Liver (tissue), 9 donors: ENCODE results near the gene DUT. TPM values are rescaled to one million over a fixed set of nuclear protein-coding genes. Genes with fewer than 3 reads are reported as not detected.

Experiments used
- DNase-seq: peaks from one replicate; pipeline ENCODE4 v3.0.0-alpha.2; 2017; ENCODE audit warnings: low spot score
- H3K27ac ChIP-seq, 2 donors: one replicate each; pipeline ENCODE4 v1.7.0; 2013; ENCODE audit warnings: inconsistent platforms in 2 of 2, low read length in 2 of 2, control low read depth in 1 of 2, low read depth in 1 of 2, mild to moderate bottlenecking in 1 of 2
- H3K27me3 ChIP-seq, 4 donors: one replicate each; pipeline versions ENCODE4 v1.6.1 to v1.7.0; 2013; ENCODE audit warnings: low read length in 3 of 4, inconsistent platforms in 1 of 4, mild to moderate bottlenecking in 1 of 4, moderate library complexity in 1 of 4; ENCODE audit not compliant: control insufficient read depth in 4 of 4, insufficient read depth in 4 of 4
- H3K36me3 ChIP-seq, 4 donors: one replicate each; pipeline versions ENCODE4 v1.6.1 to v1.7.0; 2013; ENCODE audit warnings: low read length in 3 of 4, mild to moderate bottlenecking in 3 of 4, low read depth in 1 of 4, moderate library complexity in 1 of 4; ENCODE audit not compliant: control insufficient read depth in 4 of 4, insufficient read depth in 3 of 4
- H3K4me1 ChIP-seq, 4 donors: one replicate each; pipeline versions ENCODE4 v1.6.1 to v1.7.0; 2013; ENCODE audit warnings: low read length in 3 of 4, mild to moderate bottlenecking in 3 of 4, moderate library complexity in 1 of 4; ENCODE audit not compliant: control insufficient read depth in 4 of 4, insufficient read depth in 4 of 4
- H3K4me3 ChIP-seq, 3 donors: one replicate each; pipeline versions ENCODE4 v1.6.1 to v1.7.0; 2013; ENCODE audit warnings: low read length in 3 of 3, control low read depth in 1 of 3, low read depth in 1 of 3, mild to moderate bottlenecking in 1 of 3
- H3K9ac ChIP-seq, 2 donors: one replicate each; pipeline ENCODE4 v1.7.0; 2013; ENCODE audit warnings: low read length in 2 of 2, mild to moderate bottlenecking in 2 of 2, moderate library complexity in 2 of 2, control low read depth in 1 of 2, low read depth in 1 of 2
- H3K9me3 ChIP-seq, 4 donors: one replicate each; pipeline versions ENCODE4 v1.6.1 to v1.7.0; 2013; ENCODE audit warnings: low read length in 3 of 4; ENCODE audit not compliant: control insufficient read depth in 4 of 4
- ATF3 ChIP-seq: IDR thresholded peaks from 2 replicates; pipeline ENCODE4 v1.6.1; 2016; ENCODE audit warnings: antibody characterized with exemption
- EGR1 ChIP-seq, 2 donors: IDR thresholded peaks; 2 replicates each; pipeline ENCODE4 v1.6.1; 2016 to 2018; ENCODE audit warnings: antibody characterized with exemption in 2 of 2, low read depth in 2 of 2
- FOXA1 ChIP-seq: IDR thresholded peaks from 2 replicates; pipeline ENCODE4 v1.6.1; 2016; ENCODE audit warnings: antibody characterized with exemption
- FOXA2 ChIP-seq: IDR thresholded peaks from 2 replicates; pipeline ENCODE4 v1.6.1; 2016; ENCODE audit warnings: antibody characterized with exemption
- GABPA ChIP-seq, 2 donors: IDR thresholded peaks in 1 of 2; conservative IDR thresholded peaks in 1 of 2; 2 replicates each; pipeline ENCODE4 v1.6.1; 2016; ENCODE audit warnings: antibody characterized with exemption in 2 of 2, mild to moderate bottlenecking in 1 of 2, moderate library complexity in 1 of 2
- HNF4A ChIP-seq, 2 donors: conservative IDR thresholded peaks; 2 replicates each; pipeline ENCODE4 v1.6.1; 2016; ENCODE audit warnings: antibody characterized with exemption in 2 of 2, mild to moderate bottlenecking in 2 of 2
- HNF4G ChIP-seq: IDR thresholded peaks from 2 replicates; pipeline ENCODE4 v1.6.1; 2016; ENCODE audit warnings: antibody characterized with exemption
- JUND ChIP-seq, 2 donors: IDR thresholded peaks; 2 replicates each; pipeline ENCODE4 v1.6.1; 2016; ENCODE audit warnings: antibody characterized with exemption in 2 of 2
- MAX ChIP-seq: IDR thresholded peaks from 2 replicates; pipeline ENCODE4 v1.6.1; 2016; ENCODE audit warnings: antibody characterized with exemption
- NR2F2 ChIP-seq: IDR thresholded peaks from 2 replicates; pipeline ENCODE4 v1.6.1; 2016; ENCODE audit warnings: antibody characterized with exemption
- RAD21 ChIP-seq, 2 donors: IDR thresholded peaks; 2 replicates each; pipeline ENCODE4 v1.6.1; 2016; ENCODE audit warnings: antibody characterized with exemption in 2 of 2, mild to moderate bottlenecking in 2 of 2
- RXRA ChIP-seq, 2 donors: IDR thresholded peaks; 2 replicates each; pipeline ENCODE4 v1.6.1; 2017 to 2018; ENCODE audit warnings: antibody characterized with exemption in 2 of 2, mild to moderate bottlenecking in 1 of 2
- SP1 ChIP-seq: IDR thresholded peaks from 2 replicates; pipeline ENCODE4 v1.6.1; 2018; ENCODE audit warnings: antibody characterized with exemption, mild to moderate bottlenecking
- TAF1 ChIP-seq: conservative IDR thresholded peaks from 2 replicates; pipeline ENCODE4 v1.6.1; 2016; ENCODE audit warnings: antibody characterized with exemption, mild to moderate bottlenecking
- YY1 ChIP-seq: IDR thresholded peaks from 2 replicates; pipeline ENCODE4 v1.6.1; 2016; ENCODE audit warnings: antibody characterized with exemption, mild to moderate bottlenecking
- ZBTB33 ChIP-seq: IDR thresholded peaks from 2 replicates; pipeline ENCODE4 v1.6.1; 2016; ENCODE audit warnings: antibody characterized with exemption
- WGBS: extraction: QIAGEN DNeasy Blood & Tissue Kit; methylation state at CpG from one replicate; pipeline ENCODE4 v1.1.7; 2013; 5-methylcytosine and 5-hydroxymethylcytosine counted together
- polyA plus RNA-seq, 2 donors: library from polyadenylated mRNA; stranded (reverse) in 1 of 2; unstranded in 1 of 2; fragments of 200-250 nt in 1 of 2; fragments of >200 nt in 1 of 2; fragmentation: Nextera tagmentation in 1 of 2; extraction: Ambion mirVana in 1 of 2; gene quantifications; one replicate each; pipeline versions ENCODE4 v1.2.1 to v1.2.3, GENCODE V29; 2013 to 2015
- total RNA-seq, 2 donors: library from RNA; depleted of rRNA; stranded (reverse); fragments of >200 nt; gene quantifications; one replicate each; pipeline ENCODE4 v1.2.3, GENCODE V29; 2014
- TF ChIP-seq, protein P1 (sequence below): IDR thresholded peaks from 2 replicates; pipeline ENCODE4 v1.6.1; 2016; ENCODE audit warnings: antibody characterized with exemption, mild to moderate bottlenecking
- TF ChIP-seq, protein P2 (sequence below): fragments of 150-350 bp; IDR thresholded peaks from 2 replicates; pipeline ENCODE4 v1.5.1; 2017; ENCODE audit warnings: improper control_type of control experiment, low read depth, low read length; ENCODE audit not compliant: missing input control
- donor health status: healthy.
- donor health status: healthy.
- donor health status: healthy.
- donor health status: healthy.
- donor health status: healthy.

Gene DUT
- total and polyA plus RNA-seq, 4 donors, result 12.8 to 58.7 (median 35.1) TPM

GRCh38 chr15:48283396-48284145, 47.7 kb upstream of the DUT start:
- Histone ChIP-seq H3K4me3 (no peak overlapping the region), H3K9me3 (no peaks in the 10 kb centered on the region), H3K9ac (no peak overlapping the region), H3K27me3 (peaks cover 0 to 5% (median 2%) of the 10 kb centered on the region in 4 donors), H3K36me3 (no peaks in the 10 kb centered on the region), H3K27ac (no peak overlapping the region), H3K4me1 (peaks cover 0 to 3% (median 0%) of the 10 kb centered on the region in 4 donors)
- WGBS, result 40% methylated on average over 6 of the region's 6 CpGs
- no peak for DNase-seq
- no peak for TF ChIP-seq YY1
- TF ChIP-seq RAD21 (IDR thresholded peaks at IDR 0.05), result no peak
- TF ChIP-seq NR2F2, result no peak
- TF ChIP-seq, protein P1, sequence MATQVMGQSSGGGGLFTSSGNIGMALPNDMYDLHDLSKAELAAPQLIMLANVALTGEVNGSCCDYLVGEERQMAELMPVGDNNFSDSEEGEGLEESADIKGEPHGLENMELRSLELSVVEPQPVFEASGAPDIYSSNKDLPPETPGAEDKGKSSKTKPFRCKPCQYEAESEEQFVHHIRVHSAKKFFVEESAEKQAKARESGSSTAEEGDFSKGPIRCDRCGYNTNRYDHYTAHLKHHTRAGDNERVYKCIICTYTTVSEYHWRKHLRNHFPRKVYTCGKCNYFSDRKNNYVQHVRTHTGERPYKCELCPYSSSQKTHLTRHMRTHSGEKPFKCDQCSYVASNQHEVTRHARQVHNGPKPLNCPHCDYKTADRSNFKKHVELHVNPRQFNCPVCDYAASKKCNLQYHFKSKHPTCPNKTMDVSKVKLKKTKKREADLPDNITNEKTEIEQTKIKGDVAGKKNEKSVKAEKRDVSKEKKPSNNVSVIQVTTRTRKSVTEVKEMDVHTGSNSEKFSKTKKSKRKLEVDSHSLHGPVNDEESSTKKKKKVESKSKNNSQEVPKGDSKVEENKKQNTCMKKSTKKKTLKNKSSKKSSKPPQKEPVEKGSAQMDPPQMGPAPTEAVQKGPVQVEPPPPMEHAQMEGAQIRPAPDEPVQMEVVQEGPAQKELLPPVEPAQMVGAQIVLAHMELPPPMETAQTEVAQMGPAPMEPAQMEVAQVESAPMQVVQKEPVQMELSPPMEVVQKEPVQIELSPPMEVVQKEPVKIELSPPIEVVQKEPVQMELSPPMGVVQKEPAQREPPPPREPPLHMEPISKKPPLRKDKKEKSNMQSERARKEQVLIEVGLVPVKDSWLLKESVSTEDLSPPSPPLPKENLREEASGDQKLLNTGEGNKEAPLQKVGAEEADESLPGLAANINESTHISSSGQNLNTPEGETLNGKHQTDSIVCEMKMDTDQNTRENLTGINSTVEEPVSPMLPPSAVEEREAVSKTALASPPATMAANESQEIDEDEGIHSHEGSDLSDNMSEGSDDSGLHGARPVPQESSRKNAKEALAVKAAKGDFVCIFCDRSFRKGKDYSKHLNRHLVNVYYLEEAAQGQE, result no peak
- no peak for TF ChIP-seq JUND (IDR thresholded peaks at IDR 0.05)
- no peak for TF ChIP-seq RXRA (IDR thresholded peaks at IDR 0.05)
- TF ChIP-seq HNF4G, result no peak
- TF ChIP-seq, protein P2, sequence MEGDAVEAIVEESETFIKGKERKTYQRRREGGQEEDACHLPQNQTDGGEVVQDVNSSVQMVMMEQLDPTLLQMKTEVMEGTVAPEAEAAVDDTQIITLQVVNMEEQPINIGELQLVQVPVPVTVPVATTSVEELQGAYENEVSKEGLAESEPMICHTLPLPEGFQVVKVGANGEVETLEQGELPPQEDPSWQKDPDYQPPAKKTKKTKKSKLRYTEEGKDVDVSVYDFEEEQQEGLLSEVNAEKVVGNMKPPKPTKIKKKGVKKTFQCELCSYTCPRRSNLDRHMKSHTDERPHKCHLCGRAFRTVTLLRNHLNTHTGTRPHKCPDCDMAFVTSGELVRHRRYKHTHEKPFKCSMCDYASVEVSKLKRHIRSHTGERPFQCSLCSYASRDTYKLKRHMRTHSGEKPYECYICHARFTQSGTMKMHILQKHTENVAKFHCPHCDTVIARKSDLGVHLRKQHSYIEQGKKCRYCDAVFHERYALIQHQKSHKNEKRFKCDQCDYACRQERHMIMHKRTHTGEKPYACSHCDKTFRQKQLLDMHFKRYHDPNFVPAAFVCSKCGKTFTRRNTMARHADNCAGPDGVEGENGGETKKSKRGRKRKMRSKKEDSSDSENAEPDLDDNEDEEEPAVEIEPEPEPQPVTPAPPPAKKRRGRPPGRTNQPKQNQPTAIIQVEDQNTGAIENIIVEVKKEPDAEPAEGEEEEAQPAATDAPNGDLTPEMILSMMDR, result no peak
- TF ChIP-seq TAF1, result no peak
- no peak for TF ChIP-seq FOXA2
- TF ChIP-seq ZBTB33, result no peak
- no peak for TF ChIP-seq GABPA (IDR thresholded peaks at IDR 0.05 in 1 of 2, conservative IDR thresholded peaks at IDR 0.05 in 1 of 2)
- TF ChIP-seq SP1, result no peak
- no peak for TF ChIP-seq FOXA1
- no peak for TF ChIP-seq EGR1 (IDR thresholded peaks at IDR 0.05; ENCODE audit: low read depth in 2 of 2)
- TF ChIP-seq ATF3, result no peak
- TF ChIP-seq HNF4A (conservative IDR thresholded peaks at IDR 0.05), result no peak
- no peak for TF ChIP-seq MAX
